ENCODE data around the gene ZNF385B.

DNA sequence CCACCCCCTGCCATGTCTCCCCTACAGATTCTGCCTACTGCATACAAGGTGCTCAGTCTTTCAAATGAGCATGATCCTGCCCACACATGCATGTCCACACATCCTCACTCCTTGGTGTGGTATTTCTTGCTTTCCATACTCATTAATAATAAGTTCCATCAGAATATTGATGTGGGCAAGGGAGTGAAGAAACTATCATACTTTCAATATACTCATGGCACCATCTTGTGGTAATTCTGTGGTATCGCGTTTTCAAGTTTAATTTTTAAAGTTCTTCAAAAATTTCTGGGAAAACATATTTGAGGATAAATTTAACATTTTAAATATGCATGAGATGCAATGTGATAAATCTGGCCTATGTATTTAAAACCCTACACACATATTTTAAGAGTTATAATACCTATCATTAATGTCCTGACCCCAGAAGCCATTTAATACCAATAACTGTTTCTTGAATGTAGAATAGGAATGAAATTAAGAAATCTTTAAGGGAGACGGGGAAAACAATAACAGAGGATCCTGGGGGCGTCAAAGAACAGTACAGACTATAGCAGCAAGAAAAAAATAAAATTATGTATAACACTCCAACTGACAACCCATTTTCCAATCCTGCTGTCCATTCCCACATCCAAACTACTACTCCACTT, 110.1 kb downstream of the ZNF385B start:
- no peak for TF ChIP-seq POLR2A (IDR thresholded peaks at IDR 0.05)
- TF ChIP-seq, protein P1, sequence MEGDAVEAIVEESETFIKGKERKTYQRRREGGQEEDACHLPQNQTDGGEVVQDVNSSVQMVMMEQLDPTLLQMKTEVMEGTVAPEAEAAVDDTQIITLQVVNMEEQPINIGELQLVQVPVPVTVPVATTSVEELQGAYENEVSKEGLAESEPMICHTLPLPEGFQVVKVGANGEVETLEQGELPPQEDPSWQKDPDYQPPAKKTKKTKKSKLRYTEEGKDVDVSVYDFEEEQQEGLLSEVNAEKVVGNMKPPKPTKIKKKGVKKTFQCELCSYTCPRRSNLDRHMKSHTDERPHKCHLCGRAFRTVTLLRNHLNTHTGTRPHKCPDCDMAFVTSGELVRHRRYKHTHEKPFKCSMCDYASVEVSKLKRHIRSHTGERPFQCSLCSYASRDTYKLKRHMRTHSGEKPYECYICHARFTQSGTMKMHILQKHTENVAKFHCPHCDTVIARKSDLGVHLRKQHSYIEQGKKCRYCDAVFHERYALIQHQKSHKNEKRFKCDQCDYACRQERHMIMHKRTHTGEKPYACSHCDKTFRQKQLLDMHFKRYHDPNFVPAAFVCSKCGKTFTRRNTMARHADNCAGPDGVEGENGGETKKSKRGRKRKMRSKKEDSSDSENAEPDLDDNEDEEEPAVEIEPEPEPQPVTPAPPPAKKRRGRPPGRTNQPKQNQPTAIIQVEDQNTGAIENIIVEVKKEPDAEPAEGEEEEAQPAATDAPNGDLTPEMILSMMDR (IDR thresholded peaks at IDR 0.05 in 4 of 5, conservative IDR thresholded peaks at IDR 0.05 in 1 of 5), result peak; percentile 61 to 72 (median 64)
